ENCODE measurements around the gene PPP4C. TPM values are rescaled to one million over a fixed set of nuclear protein-coding genes. Genes with fewer than 3 reads are reported as not detected.

The PPP4C gene
- total RNA-seq, 3 donors from 2014 or later: 71.7 to 109 (median 102) TPM

- H3K36me3 ChIP-seq (ENCODE audit: low read depth): no peaks in the 10 kb centered on the region
- peaks cover 5% of the 10 kb centered on the region for H3K9me3 ChIP-seq
- ATAC-seq (peak; percentile 81), DNase-seq (peak; percentile 94 to 97 (median 95))
- H3K4me3 ChIP-seq: peak within 1 kb of the TSS; percentile 57
- intact Hi-C loops (cut with DNase I, micrococcal nuclease): no loop called here
- peaks cover 24% of the 10 kb centered on the region for H3K4me1 ChIP-seq (ENCODE audit: low read depth)
- no peak for TF ChIP-seq CTCF (IDR thresholded peaks at IDR 0.05)
These were observed 20.5 kb downstream of the PPP4C start, which contains the start of gene YPEL3 for GRCh38 chr16:30096105-30096861. Gene YPEL3 (minus strand): TSS chr16:30096213. CDS start chr16:30095482, 731 bp downstream.

DNA sequence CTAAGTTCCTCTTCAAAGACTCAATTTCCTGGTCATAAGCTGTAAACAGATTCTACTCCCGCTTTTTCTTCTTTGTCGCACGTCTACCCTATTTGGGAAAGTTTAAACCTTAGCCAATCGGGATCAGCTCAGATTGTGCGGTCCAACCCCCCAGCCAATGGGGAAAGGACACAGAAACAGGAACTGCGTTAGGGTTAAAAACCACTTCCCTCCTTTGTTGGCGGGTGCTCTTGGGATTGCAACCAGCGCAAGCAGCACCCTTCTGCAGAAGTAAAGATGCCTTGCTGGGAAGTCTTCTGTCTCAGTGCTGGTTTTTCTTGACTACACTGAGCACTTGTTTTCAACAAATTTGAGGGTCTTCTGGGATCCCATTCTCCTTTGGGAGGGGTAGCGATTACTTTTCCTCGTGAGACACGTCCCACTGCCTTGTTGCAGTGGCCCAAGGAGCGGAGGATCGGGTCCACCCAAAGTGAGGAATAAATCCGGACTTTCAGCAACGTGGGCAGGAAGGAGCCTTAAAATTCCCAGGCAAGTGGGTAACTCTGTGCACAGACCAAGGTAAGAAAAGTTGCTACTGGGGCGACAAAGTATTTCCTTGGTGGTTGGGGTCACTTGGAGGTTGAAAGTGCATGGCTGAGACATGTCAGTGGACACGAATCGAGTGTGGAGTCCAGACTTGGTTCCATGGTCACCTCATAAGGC is 21.2 kb downstream of the PPP4C start:
- Histone ChIP-seq H3K4me1 (ENCODE audit: low read depth) (peaks cover 24% of the 10 kb centered on the region), H3K4me3 (no peak overlapping the region), H3K9me3 (peaks cover 5% of the 10 kb centered on the region), H3K36me3 (ENCODE audit: low read depth) (no peaks in the 10 kb centered on the region)
- intact Hi-C loops (cut with DNase I, micrococcal nuclease): no loop called here
- peak in 1 of 3 donors; percentile 4 for DNase-seq
- ATAC-seq: no peak
- no peak for TF ChIP-seq CTCF (IDR thresholded peaks at IDR 0.05)

DNA sequence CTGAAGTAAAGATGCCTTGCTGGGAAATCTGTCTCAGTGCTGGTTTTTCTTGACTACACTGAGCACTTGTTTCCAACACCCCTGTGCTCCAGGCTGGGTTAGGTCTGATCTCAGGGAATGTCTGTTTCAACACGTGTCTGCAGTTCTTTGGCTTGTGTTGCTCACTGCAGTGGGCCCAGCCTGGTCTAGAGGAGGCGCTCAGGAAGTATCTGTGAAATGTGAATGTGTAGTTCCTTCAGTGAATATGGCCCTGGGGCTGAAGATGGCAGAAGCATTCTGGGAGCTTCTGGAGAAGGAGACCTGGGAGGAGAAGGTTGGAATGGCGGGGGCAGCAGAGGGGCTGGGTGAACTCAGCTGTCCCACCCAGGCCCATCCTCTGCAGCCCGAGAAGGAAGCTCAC is 28.3 kb downstream of the PPP4C start:
- DNase-seq (peak in 1 of 3 donors; percentile 9), ATAC-seq (no peak)
- TF ChIP-seq CTCF (IDR thresholded peaks at IDR 0.05): no peak
- Histone ChIP-seq H3K9me3 (no peaks in the 10 kb centered on the region), H3K4me3 (no peak overlapping the region), H3K36me3 (ENCODE audit: low read depth) (peaks cover 5% of the 10 kb centered on the region), H3K4me1 (ENCODE audit: low read depth) (no peaks in the 10 kb centered on the region)
- intact Hi-C loops (cut with DNase I, micrococcal nuclease): no loop called here

DNA sequence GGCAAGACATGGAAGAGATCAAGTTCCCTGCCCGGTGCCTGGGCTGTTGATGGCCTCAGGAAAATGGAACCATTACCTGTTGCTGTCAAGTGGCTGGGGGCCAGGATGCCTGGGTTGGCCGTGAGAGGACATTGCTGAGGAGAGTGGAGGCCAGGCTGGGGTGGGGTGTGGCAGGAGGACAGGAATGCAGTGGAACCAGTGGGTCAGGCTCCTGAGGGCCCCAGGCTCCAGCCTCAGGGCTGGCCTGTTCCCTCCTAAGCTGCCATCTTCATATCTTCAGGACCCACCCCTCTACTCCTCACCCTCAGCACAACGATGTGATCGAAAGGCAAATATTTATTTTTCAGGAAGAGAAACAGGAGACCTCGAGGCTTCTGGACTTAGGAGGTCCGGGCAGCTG is 28.7 kb downstream of the PPP4C start:
- no peaks in the 10 kb centered on the region for H3K4me1 ChIP-seq (ENCODE audit: low read depth)
- no peaks in the 10 kb centered on the region for H3K9me3 ChIP-seq
- DNase-seq (peak in 1 of 3 donors; percentile 34), ATAC-seq (peak; percentile 61)
- intact Hi-C loops (cut with DNase I, micrococcal nuclease): no loop called here
- peaks cover 5% of the 10 kb centered on the region for H3K36me3 ChIP-seq (ENCODE audit: low read depth)
- H3K4me3 ChIP-seq: no peak overlapping the region
- no peak for TF ChIP-seq CTCF (IDR thresholded peaks at IDR 0.05)

DNA sequence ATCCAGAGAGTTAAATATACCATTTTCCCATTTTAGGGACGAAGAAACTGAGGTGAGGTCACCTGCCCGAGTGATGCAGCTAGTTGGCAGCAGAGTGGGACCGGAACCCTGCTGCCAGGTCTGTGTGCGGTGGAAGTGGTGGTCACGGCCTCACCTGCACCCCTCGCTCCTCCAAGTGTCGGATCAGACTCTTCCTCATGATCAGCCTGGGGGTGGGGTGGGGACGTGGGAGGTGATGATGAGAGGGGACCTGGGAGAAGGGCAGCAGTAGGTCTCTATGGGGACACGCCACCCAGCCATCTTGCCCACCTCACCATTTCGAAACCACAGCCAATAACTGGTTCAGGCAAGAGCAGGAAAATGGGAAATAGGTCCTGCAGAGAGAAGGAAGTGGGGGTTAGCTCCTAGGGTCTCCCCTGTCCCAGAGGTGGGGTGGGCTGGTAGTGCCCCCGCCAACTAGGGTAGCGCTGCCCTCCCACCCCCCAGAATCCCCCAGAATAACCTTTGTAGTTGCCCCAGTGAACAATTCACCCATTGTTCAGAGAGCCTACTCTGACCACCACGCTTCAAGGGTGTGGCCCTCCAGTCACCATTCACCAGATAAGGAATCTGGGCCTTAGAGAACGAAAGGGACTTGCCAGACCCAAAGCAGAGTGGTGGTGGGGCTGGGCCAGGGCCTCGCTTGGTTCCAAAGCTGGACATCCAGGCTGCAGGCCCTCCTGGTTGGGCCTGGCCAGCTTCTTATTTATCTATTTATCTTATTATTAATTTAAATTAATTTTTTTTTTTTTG is 32.5 kb downstream of the PPP4C start:
- Histone ChIP-seq H3K4me3 (no peak overlapping the region), H3K4me1 (ENCODE audit: low read depth) (peaks cover 3% of the 10 kb centered on the region), H3K9me3 (no peaks in the 10 kb centered on the region), H3K36me3 (ENCODE audit: low read depth) (peaks cover 5% of the 10 kb centered on the region)
- TF ChIP-seq CTCF (IDR thresholded peaks at IDR 0.05): no peak
- DNase-seq (peak in 2 of 3 donors; percentile 21 to 33), ATAC-seq (no peak)
- intact Hi-C loops (cut with DNase I, micrococcal nuclease): no loop called here

Data from mucosa of descending colon (tissue), 3 donors.